D721Med (cell line): ENCODE results near the gene COL23A1.

Experiments used
- DNase-seq: peaks from one replicate; pipeline ENCODE4 v3.0.0; 2011; ENCODE audit warnings: low spot score; ENCODE audit not compliant: insufficient read length
- FAIRE-seq: peaks from 2 replicates; lab custom pipeline; 2011; peaks lifted over from hg19 to GRCh38; lab: Jason Lieb, UNC
- CTCF ChIP-seq: IDR thresholded peaks from 2 replicates; pipeline ENCODE4 v1.5.1; 2012; ENCODE audit warnings: mild to moderate bottlenecking, control low read depth; ENCODE audit not compliant: insufficient read depth; ENCODE audit errors: missing control alignments

Gene COL23A1

GRCh38 chr5:178465228-178465860 is 124.8 kb downstream of the COL23A1 start:
- DNase-seq (no peak), FAIRE-seq (no peak)
- TF ChIP-seq CTCF, result no peak

- FAIRE-seq (no peak), DNase-seq (no peak)
- no peak for TF ChIP-seq CTCF
Measured at GRCh38 chr5:178464431-178465048, 125.7 kb downstream of the COL23A1 start.

DNA sequence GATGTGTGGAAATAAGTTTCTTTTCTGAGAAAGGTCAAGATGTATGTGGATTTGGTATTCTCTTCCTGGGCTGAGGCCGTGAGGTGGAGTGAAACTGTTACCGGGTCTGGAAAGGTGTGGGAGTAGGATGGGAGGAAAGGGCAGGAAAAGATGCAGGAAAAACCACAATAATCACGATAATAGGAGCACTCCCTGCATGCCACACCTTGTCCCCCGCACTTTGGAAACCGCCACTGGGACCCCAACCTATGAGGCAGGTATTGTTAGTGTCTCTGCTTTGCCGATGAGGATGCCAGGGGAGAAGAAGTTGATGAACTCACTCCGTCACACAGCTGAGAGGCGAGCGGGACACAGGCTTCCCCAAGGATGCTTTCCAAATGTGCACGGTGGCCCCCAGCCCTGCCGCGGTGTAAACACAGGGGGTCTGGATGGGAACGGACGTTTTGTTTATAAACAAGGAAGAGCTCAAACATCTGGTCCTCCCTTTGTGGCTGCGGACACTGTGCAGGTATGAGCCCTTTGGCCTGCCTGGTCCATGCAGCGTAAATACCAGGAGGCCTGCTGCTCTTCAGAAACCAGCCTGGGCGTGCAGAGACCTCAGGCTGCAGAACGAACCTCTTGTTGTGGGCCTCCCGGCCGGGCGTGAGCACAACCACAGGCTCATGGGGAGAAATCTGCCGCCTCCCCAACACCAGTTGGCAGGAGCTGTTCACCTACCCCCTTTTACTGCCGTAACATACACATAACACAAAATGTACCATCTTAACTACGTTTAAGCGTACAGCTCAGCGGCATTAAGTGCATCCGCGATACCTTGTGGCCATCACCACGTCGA is 126.7 kb downstream of the COL23A1 start:
- FAIRE-seq (no peak), DNase-seq (no peak)
- no peak for TF ChIP-seq CTCF

GRCh38 chr5:178462816-178463215 is 127.4 kb downstream of the COL23A1 start:
- no peak for TF ChIP-seq CTCF
- DNase-seq (no peak), FAIRE-seq (no peak)

DNA sequence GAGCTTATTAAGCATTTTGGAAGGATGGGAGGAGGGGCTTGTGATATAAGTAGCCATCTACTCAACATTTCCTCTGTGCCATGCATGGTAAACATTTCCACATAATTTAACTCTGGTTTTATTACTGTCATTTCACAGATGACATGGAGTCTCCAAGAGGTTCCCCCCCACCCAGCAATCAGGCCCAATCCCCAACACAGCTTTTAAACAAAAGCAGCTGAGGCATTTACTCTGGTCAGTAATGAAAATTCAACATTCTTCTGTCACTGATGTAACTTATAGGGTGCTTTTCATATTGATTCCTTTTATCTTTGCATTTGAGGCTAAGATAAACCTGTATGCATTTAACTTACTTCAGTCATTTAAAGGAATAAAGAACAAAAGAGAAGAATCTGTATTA is 128.1 kb downstream of the COL23A1 start:
- DNase-seq (no peak), FAIRE-seq (no peak)
- TF ChIP-seq CTCF, result no peak

DNA sequence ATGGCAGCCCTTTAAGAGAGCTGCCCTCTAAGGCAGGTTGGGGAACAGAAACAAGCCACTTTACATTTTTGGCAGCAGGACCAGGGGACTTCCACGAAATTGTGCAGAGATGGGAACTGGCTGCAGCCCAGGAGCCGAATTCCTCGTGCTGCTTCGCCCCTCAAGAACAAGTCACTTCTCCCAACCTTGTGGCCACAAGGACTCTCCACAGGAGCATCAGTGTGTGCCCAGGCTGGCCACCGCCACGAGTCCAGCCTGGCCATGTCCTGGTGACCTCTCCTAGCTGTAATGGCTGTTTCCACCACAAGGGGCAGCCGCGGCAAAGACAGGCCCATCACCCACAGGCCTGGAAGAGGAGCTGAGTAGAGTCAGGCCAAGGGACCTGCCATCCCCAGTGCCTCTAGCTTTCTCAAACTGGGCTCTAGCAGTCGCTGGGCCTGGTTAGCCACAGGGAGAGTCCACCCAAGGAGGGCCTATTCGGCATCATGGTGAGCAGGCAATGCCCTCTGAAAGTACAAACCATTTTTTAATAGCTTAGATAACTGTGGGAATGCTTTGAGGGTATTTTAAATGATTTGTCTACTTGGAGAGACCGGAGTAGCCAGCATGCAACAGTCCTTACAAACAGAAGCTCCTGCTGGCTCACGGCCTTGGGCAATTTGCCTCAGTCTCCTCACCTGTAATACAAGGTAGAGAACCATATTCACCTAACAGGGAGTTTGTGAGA is 129.0 kb downstream of the COL23A1 start:
- FAIRE-seq (no peak), DNase-seq (peak; percentile 60)
- peak; percentile 63 for TF ChIP-seq CTCF
